Osteoblast (primary cell): ENCODE data around the gene EGFR. TPM values are rescaled to one million over a fixed set of nuclear protein-coding genes. Genes with fewer than 3 reads are reported as not detected.

Experiments used
- DNase-seq: peaks from one replicate; pipeline ENCODE4 v3.0.0; 2011; ENCODE audit warnings: low spot score, mixed read lengths; ENCODE audit not compliant: insufficient read length; ENCODE audit errors: missing footprints
- H2AFZ ChIP-seq: 2 replicates; pipeline ENCODE4 v1.6.0; 2011; ENCODE audit warnings: mild to moderate bottlenecking, low read length
- H3K27ac ChIP-seq: 2 replicates; pipeline ENCODE4 v1.5.1; 2011; ENCODE audit warnings: mild to moderate bottlenecking, low read depth, low read length, moderate library complexity
- H3K27me3 ChIP-seq: 2 replicates; pipeline ENCODE4 v1.6.0; 2012; ENCODE audit warnings: mild to moderate bottlenecking, control low read depth, inconsistent platforms, low read length, moderate library complexity; ENCODE audit not compliant: insufficient read depth
- H3K36me3 ChIP-seq: 2 replicates; pipeline ENCODE4 v1.5.1; 2011; ENCODE audit warnings: mild to moderate bottlenecking, low read length, control low read depth, moderate library complexity; ENCODE audit not compliant: insufficient read depth
- H3K4me1 ChIP-seq: 2 replicates; pipeline ENCODE4 v1.5.1; 2011; ENCODE audit warnings: mild to moderate bottlenecking, low read length, control low read depth, moderate library complexity; ENCODE audit not compliant: insufficient read depth
- H3K4me2 ChIP-seq: 2 replicates; pipeline ENCODE4 v1.6.0; 2011; ENCODE audit warnings: mild to moderate bottlenecking, low read length; ENCODE audit not compliant: insufficient read depth
- H3K4me3 ChIP-seq: fragments of 200-600 bp; sonication (generic); 3 replicates; pipeline ENCODE4 v1.5.1; 2012; ENCODE audit warnings: mild to moderate bottlenecking, low read length, inconsistent platforms; ENCODE audit not compliant: insufficient read depth
- H3K79me2 ChIP-seq: 2 replicates; pipeline ENCODE4 v1.6.0; 2012; ENCODE audit warnings: mild to moderate bottlenecking, low read length, control low read depth, inconsistent platforms; ENCODE audit not compliant: insufficient read depth
- H3K9me3 ChIP-seq: 2 replicates; pipeline ENCODE4 v1.5.1; 2011; ENCODE audit warnings: low read depth, low read length, control low read depth
- H4K20me1 ChIP-seq: 2 replicates; pipeline ENCODE4 v1.6.0; 2012; ENCODE audit warnings: mild to moderate bottlenecking, low read length, control low read depth; ENCODE audit not compliant: insufficient read depth
- CTCF ChIP-seq: IDR thresholded peaks from 2 replicates; pipeline ENCODE4 v1.5.1; 2011; ENCODE audit warnings: mild to moderate bottlenecking, low read depth, low read length, moderate library complexity; ENCODE audit errors: extremely low read depth
- total RNA-seq: library from RNA; depleted of rRNA; stranded (reverse); fragments of >200 nt; gene quantifications from 2 replicates; pipeline ENCODE4 v1.2.3, GENCODE V29; 2012

Gene EGFR
- total RNA-seq, 1 donor: 104 TPM

GRCh38 chr7:55170335-55171069 is 151.7 kb downstream of the EGFR start:
- no peak overlapping the region for H3K27ac ChIP-seq
- no peak overlapping the region for H2AFZ ChIP-seq
- H3K4me3 ChIP-seq: no peak overlapping the region
- H3K9me3 ChIP-seq: no peaks in the 10 kb centered on the region
- peaks cover 28% of the 10 kb centered on the region for H3K79me2 ChIP-seq
- H3K27me3 ChIP-seq: no peaks in the 10 kb centered on the region
- no peak for TF ChIP-seq CTCF
- H3K36me3 ChIP-seq: peaks cover 73% of the 10 kb centered on the region
- no peak overlapping the region for H3K4me2 ChIP-seq
- no peak for DNase-seq
- peaks cover 3% of the 10 kb centered on the region for H3K4me1 ChIP-seq
- peaks cover 8% of the 10 kb centered on the region for H4K20me1 ChIP-seq

- TF ChIP-seq CTCF: no peak
- Histone ChIP-seq H3K4me3 (no peak overlapping the region), H3K27ac (no peak overlapping the region), H3K27me3 (no peaks in the 10 kb centered on the region), H4K20me1 (peaks cover 8% of the 10 kb centered on the region), H2AFZ (no peak overlapping the region), H3K79me2 (peaks cover 22% of the 10 kb centered on the region), H3K4me2 (no peak overlapping the region), H3K36me3 (peaks cover 70% of the 10 kb centered on the region), H3K9me3 (no peaks in the 10 kb centered on the region), H3K4me1 (peaks cover 3% of the 10 kb centered on the region)
- DNase-seq: no peak
These were observed 152.3 kb downstream of the EGFR start for GRCh38 chr7:55171157-55171556.

- H2AFZ ChIP-seq: no peak overlapping the region
- peaks cover 69% of the 10 kb centered on the region for H3K36me3 ChIP-seq
These were observed 153.3 kb downstream of the EGFR start for GRCh38 chr7:55172161-55172560.

More at GRCh38 chr7:55172161-55172560, 153.3 kb downstream of the EGFR start:
- Histone ChIP-seq H3K4me1 (peaks cover 9% of the 10 kb centered on the region), H3K79me2 (peaks cover 12% of the 10 kb centered on the region), H3K4me3 (no peak overlapping the region), H3K4me2 (no peak overlapping the region), H3K27me3 (no peaks in the 10 kb centered on the region), H4K20me1 (peaks cover 8% of the 10 kb centered on the region), H3K27ac (no peak overlapping the region), H3K9me3 (no peaks in the 10 kb centered on the region)
- no peak for TF ChIP-seq CTCF
- no peak for DNase-seq
